GM18867 (cell line): ENCODE measurements around the gene KAZN.
"Not testable (repeated sequence)": the region's sequence is repeated elsewhere in the genome, so short reads cannot be mapped to it uniquely, and the experiment has no call there.

ENCODE experiments used
- ATAC-seq: cut with Tn5 transposase; IDR thresholded peaks from one replicate; pipeline ENCODE4 v1.9.1; 2021; ENCODE audit warnings: mild to moderate bottlenecking, moderate library complexity; ENCODE audit not compliant: unreplicated experiment

The KAZN gene

GRCh38 chr1:15039017-15039648, 440.6 kb downstream of the KAZN start:
- ATAC-seq = no peak

- no peak for ATAC-seq
These were observed 441.4 kb downstream of the KAZN start for GRCh38 chr1:15039901-15040300.

GRCh38 chr1:15040685-15041084, 442.2 kb downstream of the KAZN start:
- not testable (repeated sequence) for ATAC-seq

- ATAC-seq = no peak
These were observed 444.4 kb downstream of the KAZN start for GRCh38 chr1:15042866-15043265.

- no peak for ATAC-seq
These were observed 445.4 kb downstream of the KAZN start for GRCh38 chr1:15043934-15044333.

GRCh38 chr1:15045123-15045522, 446.6 kb downstream of the KAZN start:
- no peak for ATAC-seq

GRCh38 chr1:15046487-15047165, 448.1 kb downstream of the KAZN start:
- ATAC-seq = no peak

- no peak for ATAC-seq
These were observed 448.8 kb downstream of the KAZN start for GRCh38 chr1:15047237-15047636.

GRCh38 chr1:15048437-15048980, 450.0 kb downstream of the KAZN start:
- no peak for ATAC-seq

- ATAC-seq = no peak
These were observed 450.6 kb downstream of the KAZN start for GRCh38 chr1:15049067-15049466.

GRCh38 chr1:15051882-15052528, 453.5 kb downstream of the KAZN start:
- no peak for ATAC-seq

GRCh38 chr1:15053153-15053552, 454.7 kb downstream of the KAZN start:
- ATAC-seq = no peak

- no peak for ATAC-seq
These were observed 457.4 kb downstream of the KAZN start for GRCh38 chr1:15055736-15056415.

GRCh38 chr1:15056515-15057285, 458.2 kb downstream of the KAZN start:
- ATAC-seq = no peak

- ATAC-seq = no peak
These were observed 459.3 kb downstream of the KAZN start for GRCh38 chr1:15057834-15058233.

- ATAC-seq = no peak
These were observed 459.8 kb downstream of the KAZN start for GRCh38 chr1:15058261-15058660.

GRCh38 chr1:15060104-15060503, 461.6 kb downstream of the KAZN start:
- no peak for ATAC-seq

GRCh38 chr1:15062479-15063099, 464.1 kb downstream of the KAZN start:
- no peak for ATAC-seq

- ATAC-seq = no peak
These were observed 464.9 kb downstream of the KAZN start for GRCh38 chr1:15063346-15063745.

GRCh38 chr1:15063783-15064182, 465.3 kb downstream of the KAZN start:
- ATAC-seq = no peak
